GM21526 (cell line): ENCODE results near the gene FBXL17.

Experiments
- ATAC-seq: cut with Tn5 transposase; IDR thresholded peaks from one replicate; pipeline ENCODE4 v1.9.1; 2021; ENCODE audit warnings: moderate library complexity; ENCODE audit not compliant: unreplicated experiment, low FRiP score

FBXL17 gene

GRCh38 chr5:107966201-107966600 is 415.7 kb downstream of the FBXL17 start:
- ATAC-seq = no peak

- ATAC-seq = no peak
These were observed 417.2 kb downstream of the FBXL17 start for GRCh38 chr5:107964722-107965121.

GRCh38 chr5:107959573-107960279 is 422.2 kb downstream of the FBXL17 start:
- ATAC-seq = no peak

DNA sequence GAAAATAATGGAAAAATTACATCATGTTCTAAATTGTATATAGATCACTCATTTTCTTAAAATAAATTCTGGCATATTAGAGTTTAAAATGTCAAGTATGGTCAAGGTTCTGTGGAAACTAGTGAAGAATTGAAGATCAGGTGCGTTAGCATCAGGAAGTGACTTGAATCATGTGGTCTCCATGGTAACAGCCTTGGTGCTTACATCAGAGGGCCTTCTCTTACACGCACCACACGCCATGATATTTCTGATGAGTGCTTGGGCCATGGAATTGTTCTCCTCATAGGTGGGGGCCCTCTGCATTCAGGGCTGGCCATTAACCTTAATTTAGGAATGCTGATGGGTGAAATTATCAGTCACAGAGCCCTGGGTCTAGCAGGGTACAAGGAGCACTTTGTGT is 423.0 kb downstream of the FBXL17 start:
- no peak for ATAC-seq

- ATAC-seq = no peak
These were observed 423.5 kb downstream of the FBXL17 start for GRCh38 chr5:107958432-107958831.

DNA sequence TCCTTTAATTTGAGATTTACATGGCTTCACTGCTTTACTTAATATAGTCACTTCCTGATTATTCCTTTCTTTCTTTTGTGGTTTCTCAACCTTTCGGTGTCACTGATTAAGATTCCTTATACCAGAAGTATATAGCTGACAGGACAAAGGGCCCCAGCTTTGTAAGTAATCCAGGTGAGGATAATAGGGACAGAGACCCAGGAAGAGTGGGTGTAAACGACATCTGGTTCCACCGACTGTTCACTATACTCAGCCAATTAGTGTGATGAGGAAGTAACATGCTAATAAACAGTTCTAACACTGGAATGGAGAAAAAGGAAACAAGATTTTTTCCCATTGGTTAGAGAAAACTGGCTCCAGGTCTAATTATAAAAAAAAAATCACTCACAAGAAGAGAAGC is 424.8 kb downstream of the FBXL17 start:
- no peak for ATAC-seq

DNA sequence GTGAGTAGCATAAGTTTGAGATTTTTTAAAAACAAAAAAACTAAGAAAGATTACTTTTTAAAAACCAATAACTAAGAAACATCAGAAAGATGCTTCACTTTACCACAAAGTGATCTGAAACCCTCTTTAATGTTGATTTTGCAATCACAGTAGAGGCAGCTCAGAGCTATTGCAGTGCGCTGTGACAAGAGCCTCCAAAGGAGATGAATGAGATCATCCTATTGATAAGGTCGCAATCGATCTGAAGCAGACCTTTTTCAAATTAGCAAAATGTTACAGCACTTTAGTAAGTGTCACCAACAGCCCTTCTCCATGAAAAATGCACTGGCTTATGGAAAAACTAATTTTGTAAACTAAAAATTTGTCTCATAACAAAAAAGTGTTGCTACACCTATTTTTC is 426.6 kb downstream of the FBXL17 start:
- ATAC-seq = no peak

GRCh38 chr5:107954254-107954653 is 427.6 kb downstream of the FBXL17 start:
- ATAC-seq = no peak

GRCh38 chr5:107952450-107952849 is 429.4 kb downstream of the FBXL17 start:
- no peak for ATAC-seq

DNA sequence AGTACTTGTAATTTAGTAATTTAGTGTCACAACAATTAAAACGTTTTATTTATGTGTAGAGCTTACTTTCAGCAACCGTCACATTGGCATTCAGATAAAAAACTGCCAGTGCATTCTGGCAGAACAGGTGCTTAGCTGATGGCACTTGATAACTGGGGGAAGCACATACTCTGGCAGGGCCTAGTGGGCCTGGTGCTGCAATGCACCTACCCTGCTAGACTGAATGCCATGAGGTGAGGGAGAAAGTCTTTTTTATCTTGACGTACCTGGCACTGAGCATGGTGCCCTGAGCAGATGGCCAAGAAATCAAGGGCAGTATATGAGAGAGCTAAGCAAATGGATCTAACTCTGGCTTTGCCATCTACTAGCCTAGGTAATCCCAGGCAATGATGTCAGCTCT is 430.6 kb downstream of the FBXL17 start:
- ATAC-seq = no peak

GRCh38 chr5:107950776-107951175 is 431.1 kb downstream of the FBXL17 start:
- no peak for ATAC-seq

- ATAC-seq = no peak
These were observed 432.1 kb downstream of the FBXL17 start for GRCh38 chr5:107949688-107950341.

- ATAC-seq = no peak
These were observed 433.5 kb downstream of the FBXL17 start for GRCh38 chr5:107948377-107948776.

DNA sequence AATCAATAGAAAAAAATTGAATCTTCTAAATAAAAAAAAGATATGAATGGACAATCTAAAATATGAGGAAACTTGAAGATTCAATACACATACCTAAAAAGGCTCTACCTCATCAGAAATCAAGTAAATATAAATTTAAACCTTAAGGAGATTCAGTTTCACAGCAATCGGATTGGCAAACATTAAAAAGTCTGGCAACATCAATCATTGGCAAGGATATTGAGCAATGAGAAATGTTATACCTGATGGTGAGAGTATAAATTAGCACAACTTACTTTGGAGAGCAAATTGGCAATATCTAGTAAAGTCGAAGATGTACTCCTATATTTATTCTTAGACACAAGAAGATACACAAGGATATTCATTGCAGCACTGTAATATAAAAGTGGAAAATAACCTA is 436.8 kb downstream of the FBXL17 start:
- ATAC-seq = no peak

DNA sequence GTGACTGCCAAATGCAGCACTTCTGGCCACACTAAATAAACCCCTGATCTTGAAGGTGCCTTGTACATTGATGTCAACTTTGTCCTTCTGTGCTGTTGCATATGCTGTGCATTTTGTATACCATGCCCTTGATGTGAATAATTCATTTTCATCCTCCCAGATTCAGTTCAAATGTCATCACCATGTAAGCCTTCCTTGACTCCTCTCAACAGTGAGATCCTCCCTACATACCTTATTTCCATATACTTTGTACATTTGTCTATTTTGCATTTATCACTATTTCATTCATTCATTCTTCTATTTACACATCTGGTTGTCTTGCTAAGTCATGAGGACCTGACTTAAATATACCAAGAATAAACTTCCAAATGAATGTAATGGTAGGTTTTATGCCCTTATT is 438.0 kb downstream of the FBXL17 start:
- ATAC-seq = no peak

- no peak for ATAC-seq
These were observed 440.9 kb downstream of the FBXL17 start for GRCh38 chr5:107941036-107941435.

- ATAC-seq = no peak
These were observed 444.1 kb downstream of the FBXL17 start for GRCh38 chr5:107937651-107938355.

DNA sequence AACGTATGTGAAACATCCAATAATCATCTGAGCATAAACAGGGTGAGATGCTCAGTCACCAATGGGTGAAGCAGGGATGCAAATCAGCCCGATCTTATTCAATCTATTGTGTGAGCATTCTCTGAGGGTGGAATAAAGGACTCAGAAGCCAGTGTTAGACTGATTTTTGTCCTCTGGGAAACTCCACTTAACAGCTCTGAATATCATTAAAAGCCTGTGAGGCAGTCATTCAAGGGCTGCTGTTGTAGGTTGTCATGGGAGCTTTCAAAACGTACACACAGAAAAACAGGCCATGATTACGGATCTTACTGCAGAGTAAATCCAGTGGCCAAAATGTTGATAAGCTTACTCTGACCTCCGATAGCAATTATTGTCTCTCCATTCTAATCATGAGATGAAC is 444.7 kb downstream of the FBXL17 start:
- no peak for ATAC-seq

DNA sequence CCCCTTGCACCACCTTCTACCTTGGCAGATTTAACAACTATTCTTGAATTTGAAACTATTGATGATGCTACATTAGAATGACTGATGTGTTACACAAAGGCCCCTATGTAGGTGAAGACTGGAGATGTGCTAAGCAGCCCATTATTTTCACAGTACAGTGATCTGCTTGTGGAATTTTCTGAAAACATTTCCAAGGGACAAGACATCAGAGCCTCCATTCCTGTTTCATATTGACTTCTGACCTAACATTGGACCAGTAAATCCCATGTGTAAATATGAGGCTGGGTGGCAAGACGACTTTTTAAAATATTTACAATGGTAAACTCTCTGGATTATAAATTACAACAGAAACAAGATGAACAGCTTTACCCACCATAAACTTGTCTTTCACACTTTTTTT is 445.4 kb downstream of the FBXL17 start:
- no peak for ATAC-seq

DNA sequence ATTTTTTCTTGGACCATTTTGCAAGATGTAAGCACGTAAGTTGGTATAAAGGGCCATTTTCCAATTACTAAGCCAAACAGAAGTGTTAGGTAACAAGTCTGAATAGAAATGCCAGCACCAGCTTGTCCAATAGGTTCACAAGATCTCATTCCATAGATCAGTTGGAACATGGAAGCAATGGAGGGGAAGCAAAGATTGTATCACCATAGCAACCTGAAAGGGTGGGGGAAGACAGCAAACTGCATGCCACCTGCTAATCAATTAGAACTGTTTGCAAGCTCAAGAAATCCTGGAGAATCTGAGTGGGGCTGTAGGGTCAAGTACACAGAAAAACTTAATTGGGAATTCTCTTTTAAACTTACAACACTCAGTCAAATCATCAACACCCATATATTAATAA is 446.3 kb downstream of the FBXL17 start:
- no peak for ATAC-seq

- ATAC-seq = no peak
These were observed 448.6 kb downstream of the FBXL17 start for GRCh38 chr5:107933326-107933725.

- no peak for ATAC-seq
These were observed 451.0 kb downstream of the FBXL17 start for GRCh38 chr5:107930891-107931290.
